ENCODE measurements around the gene KIF12.

The KIF12 gene

GRCh38 chr9:114105236-114105635, 6.1 kb upstream of the KIF12 start:
- Histone ChIP-seq H3K27me3 (no peaks in the 10 kb centered on the region), H3K9me3 (peaks cover 6% of the 10 kb centered on the region; the same call in 1 of the 2 replicates)

GRCh38 chr9:114102484-114102883, 3.4 kb upstream of the KIF12 start:
- no peak overlapping the region for H3K9ac ChIP-seq
- no peak overlapping the region for H3K27ac ChIP-seq
- H3K36me3 ChIP-seq = no peaks in the 10 kb centered on the region

More at GRCh38 chr9:114105236-114105635, 6.1 kb upstream of the KIF12 start:
- H3K27ac ChIP-seq = no peak overlapping the region
- no peaks in the 10 kb centered on the region for H4K20me1 ChIP-seq
- TF ChIP-seq Cebpa-rat (IDR thresholded peaks at IDR 0.05) = no peak
- no peak overlapping the region for H3K4me3 ChIP-seq
- no peaks in the 10 kb centered on the region for H3K36me3 ChIP-seq
- H3K4me2 ChIP-seq = no peak overlapping the region
- no peak overlapping the region for H3K9ac ChIP-seq
- H3K4me1 ChIP-seq = peaks cover 11% of the 10 kb centered on the region

GRCh38 chr9:114100536-114100935, 1.4 kb upstream of the KIF12 start:
- no peak for TF ChIP-seq Cebpa-rat (IDR thresholded peaks at IDR 0.05)
- Histone ChIP-seq H3K4me2 (peak overlapping the region; percentile 39), H3K4me3 (no peak overlapping the region), H3K36me3 (peaks cover 5% of the 10 kb centered on the region), H3K27ac (no peak overlapping the region), H4K20me1 (no peaks in the 10 kb centered on the region), H3K27me3 (no peaks in the 10 kb centered on the region), H3K9ac (no peak overlapping the region), H3K9me3 (peaks cover 6% of the 10 kb centered on the region; the same call in 1 of the 2 replicates), H3K4me1 (peaks cover 47% of the 10 kb centered on the region)

More at GRCh38 chr9:114102484-114102883, 3.4 kb upstream of the KIF12 start:
- Histone ChIP-seq H3K4me2 (no peak overlapping the region), H4K20me1 (no peaks in the 10 kb centered on the region), H3K9me3 (peaks cover 6% of the 10 kb centered on the region; the same call in 1 of the 2 replicates), H3K4me3 (no peak overlapping the region), H3K27me3 (no peaks in the 10 kb centered on the region), H3K4me1 (peaks cover 27% of the 10 kb centered on the region)
- TF ChIP-seq Cebpa-rat (IDR thresholded peaks at IDR 0.05) = no peak

GRCh38 chr9:114099669-114100270, 678 bp upstream of the KIF12 start:
- H3K27me3 ChIP-seq = no peaks in the 10 kb centered on the region
- peak overlapping the region; percentile 39; the same call in 1 of the 2 replicates for H3K4me2 ChIP-seq
- 0 out of 2 replicates have a peak overlapping the region, but pooled peaks have one; percentile 2 for H3K27ac ChIP-seq
- H3K9ac ChIP-seq = no peak overlapping the region
- peaks cover 55% of the 10 kb centered on the region for H3K4me1 ChIP-seq
- H3K36me3 ChIP-seq = peaks cover 13% of the 10 kb centered on the region
- H3K9me3 ChIP-seq = peaks cover 6% of the 10 kb centered on the region; the same call in 1 of the 2 replicates
- H3K4me3 ChIP-seq = no peak overlapping the region
- TF ChIP-seq Cebpa-rat (IDR thresholded peaks at IDR 0.05) = no peak
- no peaks in the 10 kb centered on the region for H4K20me1 ChIP-seq

GRCh38 chr9:114098021-114098935, 814 bp downstream of the KIF12 start:
- Histone ChIP-seq H3K4me2 (peak overlapping the region; percentile 98), H3K9me3 (peaks cover 6% of the 10 kb centered on the region; the same call in 1 of the 2 replicates), H3K27ac (peak overlapping the region; percentile 79), H3K27me3 (no peaks in the 10 kb centered on the region), H3K9ac (peak overlapping the region; percentile 76), H3K36me3 (peaks cover 28% of the 10 kb centered on the region), H4K20me1 (no peaks in the 10 kb centered on the region), H3K4me1 (peaks cover 70% of the 10 kb centered on the region), H3K4me3 (peak overlapping the region; percentile 81)
- no peak for TF ChIP-seq Cebpa-rat (IDR thresholded peaks at IDR 0.05)

- H3K4me3 ChIP-seq = peak overlapping the region; percentile 81
- H3K9ac ChIP-seq = peak overlapping the region; percentile 76
These were observed 1.5 kb downstream of the KIF12 start for GRCh38 chr9:114097613-114098020.

GRCh38 chr9:114096866-114097612, 2.1 kb downstream of the KIF12 start:
- peak overlapping the region; percentile 79 for H3K27ac ChIP-seq
- peaks cover 40% of the 10 kb centered on the region for H3K36me3 ChIP-seq
- H3K4me2 ChIP-seq = peak overlapping the region; percentile 98
- TF ChIP-seq Cebpa-rat (IDR thresholded peaks at IDR 0.05) = no peak
- H3K9me3 ChIP-seq = peaks cover 4% of the 10 kb centered on the region; the same call in 1 of the 2 replicates
- no peaks in the 10 kb centered on the region for H4K20me1 ChIP-seq
- H3K9ac ChIP-seq = peak overlapping the region; percentile 76
- peaks cover 82% of the 10 kb centered on the region for H3K4me1 ChIP-seq
- H3K4me3 ChIP-seq = peak overlapping the region; percentile 81
- H3K27me3 ChIP-seq = no peaks in the 10 kb centered on the region

More at GRCh38 chr9:114097613-114098020, 1.5 kb downstream of the KIF12 start:
- H4K20me1 ChIP-seq = no peaks in the 10 kb centered on the region
- peak overlapping the region; percentile 98 for H3K4me2 ChIP-seq
- no peaks in the 10 kb centered on the region for H3K27me3 ChIP-seq
- peaks cover 34% of the 10 kb centered on the region for H3K36me3 ChIP-seq
- H3K27ac ChIP-seq = peak overlapping the region; percentile 79
- peaks cover 6% of the 10 kb centered on the region; the same call in 1 of the 2 replicates for H3K9me3 ChIP-seq
- TF ChIP-seq Cebpa-rat (IDR thresholded peaks at IDR 0.05) = no peak
- H3K4me1 ChIP-seq = peaks cover 76% of the 10 kb centered on the region

GRCh38 chr9:114096041-114096511, 3.0 kb downstream of the KIF12 start:
- no peaks in the 10 kb centered on the region for H4K20me1 ChIP-seq
- peak overlapping the region; percentile 81 for H3K4me3 ChIP-seq
- no peaks in the 10 kb centered on the region for H3K27me3 ChIP-seq
- H3K36me3 ChIP-seq = peaks cover 46% of the 10 kb centered on the region
- no peak for TF ChIP-seq Cebpa-rat (IDR thresholded peaks at IDR 0.05)
- H3K4me2 ChIP-seq = peak overlapping the region; percentile 98
- H3K4me1 ChIP-seq = peaks cover 90% of the 10 kb centered on the region
- H3K27ac ChIP-seq = peak overlapping the region; percentile 79
- peak overlapping the region; percentile 76 for H3K9ac ChIP-seq
- H3K9me3 ChIP-seq = no peaks in the 10 kb centered on the region

- H3K27ac ChIP-seq = peak overlapping the region; percentile 79
- no peak for TF ChIP-seq Cebpa-rat (IDR thresholded peaks at IDR 0.05)
- peaks cover 80% of the 10 kb centered on the region for H3K4me1 ChIP-seq
- H3K36me3 ChIP-seq = peaks cover 56% of the 10 kb centered on the region
- H3K9me3 ChIP-seq = no peaks in the 10 kb centered on the region
- no peaks in the 10 kb centered on the region for H4K20me1 ChIP-seq
- H3K27me3 ChIP-seq = no peaks in the 10 kb centered on the region
- H3K4me3 ChIP-seq = peak overlapping the region; percentile 41; the same call in 1 of the 2 replicates
- H3K4me2 ChIP-seq = peak overlapping the region; percentile 98
- peak overlapping the region; percentile 45; the same call in 1 of the 2 replicates for H3K9ac ChIP-seq
These were observed 4.1 kb downstream of the KIF12 start for GRCh38 chr9:114094971-114095370.
